Left renal pelvis (tissue), 4 donors: ENCODE data around the gene KLK15. TPM values are rescaled to one million over a fixed set of nuclear protein-coding genes. Genes with fewer than 3 reads are reported as not detected.

Experiments
- DNase-seq, 4 donors: peaks; one replicate each; pipeline ENCODE4 v3.0.0-alpha.2; 2013; ENCODE audit warnings: low read depth in 4 of 4, low spot score in 3 of 4
- polyA plus RNA-seq, 4 donors: library from polyadenylated mRNA; unstranded; fragments of 120-200 nt; gene quantifications; one replicate each; pipeline ENCODE4 v1.2.1, GENCODE V29; 2013; ENCODE audit not compliant: insufficient read length in 4 of 4

Gene KLK15
- polyA plus RNA-seq, 4 donors, result not detected

GRCh38 chr19:50779504-50780457 lies 53.6 kb downstream of the KLK15 start:
- no peak for DNase-seq

GRCh38 chr19:50778906-50779430 lies 54.4 kb downstream of the KLK15 start:
- DNase-seq, result no peak

DNA sequence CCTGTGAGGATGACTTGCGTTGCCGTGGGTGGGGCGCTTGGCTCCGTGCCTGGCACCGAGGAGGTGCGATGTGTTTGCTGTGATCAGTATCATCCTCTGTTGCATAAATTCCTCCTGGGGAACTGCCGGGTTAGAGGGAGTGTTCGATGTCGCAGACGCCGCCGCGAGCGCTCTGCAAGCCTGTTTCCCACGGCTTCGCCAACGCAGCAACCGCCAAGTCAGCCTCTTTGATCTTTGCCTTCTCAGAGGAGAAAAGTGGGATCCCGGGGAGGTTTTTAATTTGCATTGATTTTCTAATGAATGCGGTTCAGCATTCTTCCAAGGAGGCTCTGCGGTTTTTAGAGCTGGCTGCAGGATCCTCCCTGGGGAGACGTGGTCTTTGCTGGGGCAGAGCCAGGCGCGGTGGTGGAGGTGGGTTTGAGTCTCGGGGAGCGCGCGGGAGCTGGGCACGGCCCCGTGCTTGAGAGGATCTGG lies 55.5 kb downstream of the KLK15 start:
- DNase-seq, result no peak

DNA sequence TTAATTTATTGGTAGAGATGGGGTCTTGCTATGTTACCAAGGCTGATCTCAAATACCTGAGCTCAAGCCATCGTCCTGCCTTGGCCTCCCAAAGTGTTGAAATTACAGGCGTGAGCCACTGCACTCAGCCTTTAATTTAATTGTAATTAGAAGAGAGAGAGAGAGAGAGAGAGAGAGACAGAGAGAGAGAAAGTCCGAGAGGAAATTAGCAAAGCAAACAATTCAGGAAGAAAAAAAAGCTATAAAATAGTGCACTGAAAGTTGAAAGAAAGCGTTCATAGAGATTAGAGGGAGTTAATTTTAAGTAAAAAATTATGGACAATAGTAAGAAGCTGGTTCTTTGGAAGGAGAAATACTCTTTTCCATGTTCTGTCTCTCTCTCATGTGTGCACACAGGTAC lies 56.1 kb downstream of the KLK15 start:
- DNase-seq, result no peak

DNA sequence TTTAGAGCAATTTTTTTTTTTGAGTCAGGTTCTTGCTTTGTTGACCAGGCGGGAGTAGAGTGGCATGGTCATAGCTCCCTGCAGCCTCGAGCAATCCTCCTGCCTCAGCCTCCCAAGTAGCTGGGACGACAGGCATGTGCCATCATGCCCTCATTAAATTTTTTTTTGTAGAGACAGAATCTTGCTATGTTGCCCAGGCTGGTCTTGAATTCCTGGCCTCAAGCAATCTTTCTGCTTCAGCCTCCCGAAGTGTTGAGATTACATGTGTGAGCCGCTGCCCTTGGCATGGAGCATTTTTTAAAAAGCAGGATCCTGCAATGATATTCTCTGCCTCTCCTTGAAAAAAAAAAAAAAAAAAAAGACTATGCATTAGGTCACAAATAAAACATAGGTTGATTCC lies 57.2 kb downstream of the KLK15 start:
- no peak for DNase-seq

Other genes with a start within 250 kb of the KLK15 start
- 1 to 10 TPM in 1 of 4 donors, under 1 TPM in 3; 0.25 to 1.7 (median 0.75) TPM for gene SYT3, start 193.7 kb downstream of the KLK15 start, polyA plus RNA-seq
- gene C19orf81, start 184.1 kb downstream of the KLK15 start, polyA plus RNA-seq, result 1 to 10 TPM in 3 of 4 donors, under 1 TPM in 1; 0.48 to 3.2 (median 2.2) TPM
- 1 to 10 TPM; 4.2 to 6.6 (median 5.7) TPM for gene SHANK1, start 113.8 kb downstream of the KLK15 start, polyA plus RNA-seq
- gene CLEC11A, start 110.2 kb downstream of the KLK15 start, polyA plus RNA-seq, result 10 to 100 TPM; 23.8 to 56.8 (median 31.4) TPM
- gene GPR32, start 63.1 kb downstream of the KLK15 start, polyA plus RNA-seq, result not detected
- gene ACP4, start 43.2 kb downstream of the KLK15 start, polyA plus RNA-seq, result under 1 TPM in 2 of 4 donors, not detected in 2; 0.10 to 0.29 TPM
- 1 to 10 TPM; 1.2 to 2.1 (median 1.4) TPM for gene KLK1, start 9.8 kb downstream of the KLK15 start, polyA plus RNA-seq
- under 1 TPM in 3 of 4 donors, not detected in 1; 0.47 to 0.88 (median 0.66) TPM for gene KLK3, start 21.3 kb upstream of the KLK15 start, polyA plus RNA-seq
- gene KLK2, start 39.9 kb upstream of the KLK15 start, polyA plus RNA-seq, result under 1 TPM in 2 of 4 donors, not detected in 2; 0.26 to 0.38 TPM
- not detected for gene KLK4, start 77.8 kb upstream of the KLK15 start, polyA plus RNA-seq
- gene KLK5, start 119.5 kb upstream of the KLK15 start, polyA plus RNA-seq, result 1 to 10 TPM; 1.0 to 3.5 (median 1.8) TPM
- 10 to 100 TPM; 30.9 to 56.0 (median 34.5) TPM for gene KLK6, start 136.0 kb upstream of the KLK15 start, polyA plus RNA-seq
- 10 to 100 TPM in 1 of 4 donors, 1 to 10 TPM in 3; 4.1 to 23.3 (median 4.6) TPM for gene KLK7, start 150.3 kb upstream of the KLK15 start, polyA plus RNA-seq
- 10 to 100 TPM in 1 of 4 donors, 1 to 10 TPM in 3; 1.4 to 39.7 (median 3.3) TPM for gene KLK8, start 168.0 kb upstream of the KLK15 start, polyA plus RNA-seq
- gene KLK10, start 186.1 kb upstream of the KLK15 start, polyA plus RNA-seq, result 1 to 10 TPM in 1 of 4 donors, under 1 TPM in 3; 0.20 to 6.1 (median 0.42) TPM
- 1 to 10 TPM in 1 of 4 donors, under 1 TPM in 3; 0.40 to 1.1 (median 0.46) TPM for gene KLK11, start 193.0 kb upstream of the KLK15 start, polyA plus RNA-seq
- not detected for gene KLK12, start 201.4 kb upstream of the KLK15 start, polyA plus RNA-seq
- under 1 TPM; 0.31 to 0.74 (median 0.68) TPM for gene KLK13, start 231.5 kb upstream of the KLK15 start, polyA plus RNA-seq
- under 1 TPM; 0.14 to 0.67 (median 0.37) TPM for gene KLK14, start 249.3 kb upstream of the KLK15 start, polyA plus RNA-seq